SK-N-SH (cell line): ENCODE results near the gene MAN2A1. TPM values are rescaled to one million over a fixed set of nuclear protein-coding genes. Genes with fewer than 3 reads are reported as not detected.
A peak's percentile ranks its signal among the peaks of the same experiment; 100 is the strongest.

ENCODE experiments used
- CTCF ChIA-PET: fragments of 300-600, 350-600 bp; formaldehyde crosslinking; extraction: SDS; loops from one replicate; lab custom pipeline; 2021; lab: Yijun Ruan, JAX
- POLR2A ChIA-PET: fragments of 350-600 bp; sonication (Branson Sonifier 250); formaldehyde crosslinking; extraction: SDS; loops from one replicate; lab custom pipeline; 2020; ENCODE audit warnings: antibody characterized with exemption, inconsistent platforms; lab: Yijun Ruan, JAX
- DNase-seq: peaks from one replicate; pipeline ENCODE4 v3.0.0; 2012
- H2AFZ ChIP-seq: fragments of 200-600 bp; sonication (generic); 2 replicates; pipeline ENCODE4 v1.8.1; 2016; ENCODE audit warnings: antibody characterized with exemption, mild to moderate bottlenecking, low read depth
- H3F3A ChIP-seq: fragments of 200-600 bp; sonication (generic); replicated peaks from 2 replicates; pipeline ENCODE3; 2016; ENCODE audit warnings: antibody characterized with exemption, mild to moderate bottlenecking; ENCODE audit not compliant: insufficient read depth
- H3K27ac ChIP-seq, 2 experiments: fragments of 200-500 bp in 1 of 2; fragments of 200-600 bp in 1 of 2; sonication (Bioruptor generic) in 1 of 2; sonication (generic), shearing (Covaris generic) in 1 of 2; 2 replicates each; pipeline versions ENCODE4 v1.5.1 to v1.6.1; 2014 to 2016; ENCODE audit warnings: low read depth in 2 of 2, inconsistent platforms in 1 of 2, low read length in 1 of 2, mild to moderate bottlenecking in 1 of 2, mixed read lengths in 1 of 2
- H3K27me3 ChIP-seq: fragments of 200-600 bp; sonication (generic), shearing (Covaris generic); 2 replicates; pipeline ENCODE4 v1.6.1; 2016; ENCODE audit warnings: mixed run types; ENCODE audit not compliant: insufficient read depth
- H3K36me3 ChIP-seq, 2 experiments: fragments of 200-500 bp in 1 of 2; fragments of 200-600 bp in 1 of 2; sonication (Bioruptor generic) in 1 of 2; sonication (generic) in 1 of 2; replicated peaks in 1 of 2; 2 replicates each; pipeline versions ENCODE3 to v1.5.1; 2014 to 2016; ENCODE audit warnings: low read length in 1 of 2, mild to moderate bottlenecking in 1 of 2; ENCODE audit not compliant: insufficient read depth in 2 of 2, control insufficient read depth in 1 of 2
- H3K4me1 ChIP-seq, 2 experiments: fragments of 200-500 bp in 1 of 2; fragments of 200-600 bp in 1 of 2; sonication (Bioruptor generic) in 1 of 2; sonication (generic), shearing (Covaris generic) in 1 of 2; 2 replicates each; pipeline versions ENCODE4 v1.5.1 to v1.6.1; 2014 to 2016; ENCODE audit warnings: low read depth in 1 of 2, low read length in 1 of 2, mixed run types in 1 of 2; ENCODE audit not compliant: insufficient read depth in 2 of 2, control insufficient read depth in 1 of 2
- H3K4me2 ChIP-seq: fragments of 200-600 bp; sonication (generic), shearing (Covaris generic); 2 replicates; pipeline ENCODE4 v1.6.1; 2017; ENCODE audit warnings: mixed run types
- H3K4me3 ChIP-seq, 2 experiments: fragments of 200-500 bp in 1 of 2; fragments of 200-600 bp in 1 of 2; sonication (Bioruptor generic) in 1 of 2; sonication (generic), shearing (Covaris generic) in 1 of 2; 2 replicates each; pipeline versions ENCODE4 v1.5.1 to v1.8.1; 2014 to 2016; ENCODE audit warnings: low read depth in 2 of 2, inconsistent platforms in 1 of 2, low read length in 1 of 2, mild to moderate bottlenecking in 1 of 2, mixed read lengths in 1 of 2, moderate library complexity in 1 of 2
- H3K79me2 ChIP-seq: fragments of 200-600 bp; sonication (generic); 2 replicates; pipeline ENCODE4 v1.8.1; 2017; ENCODE audit warnings: mild to moderate bottlenecking; ENCODE audit not compliant: insufficient read depth
- H3K9ac ChIP-seq: fragments of 200-600 bp; sonication (generic); 2 replicates; pipeline ENCODE4 v1.6.1; 2017; ENCODE audit warnings: mixed run types
- H3K9me2 ChIP-seq: fragments of 200-600 bp; sonication (generic); 2 replicates; pipeline ENCODE4 v1.6.1; 2017; ENCODE audit warnings: mixed run types
- H3K9me3 ChIP-seq: fragments of 200-600 bp; sonication (generic); 2 replicates; pipeline ENCODE4 v1.6.1; 2017; ENCODE audit warnings: mixed run types, mild to moderate bottlenecking, moderate library complexity
- H4K20me1 ChIP-seq: fragments of 200-600 bp; sonication (generic); 2 replicates; pipeline ENCODE4 v1.6.1; 2017; ENCODE audit warnings: mild to moderate bottlenecking, mixed run types; ENCODE audit not compliant: insufficient read depth
- CHD2 ChIP-seq: fragments of 150-350 bp; IDR thresholded peaks from 2 replicates; pipeline ENCODE4 v1.6.1; 2018; ENCODE audit warnings: low read length; ENCODE audit not compliant: partially characterized antibody
- EP300 ChIP-seq, 2 experiments: IDR thresholded peaks; 2 replicates each; pipeline versions ENCODE4 v1.4.0 to v1.6.1; 2012; ENCODE audit warnings: borderline replicate concordance in 1 of 2, low read depth in 1 of 2, low read length in 1 of 2
- EZH2phosphoT487 ChIP-seq: fragments of 200-600 bp; sonication (generic); IDR thresholded peaks from 2 replicates; pipeline ENCODE4 v1.6.1; 2017; ENCODE audit warnings: low read depth, mixed run types, mild to moderate bottlenecking, antibody characterized with exemption, moderate library complexity, borderline replicate concordance
- FOSL2 ChIP-seq: IDR thresholded peaks from 2 replicates; pipeline ENCODE4 v1.4.0; 2012; ENCODE audit warnings: low read depth, mild to moderate bottlenecking, moderate library complexity, borderline replicate concordance
- FOXJ3 ChIP-seq: sonication (generic); formaldehyde crosslinking; IDR thresholded peaks from 2 replicates; pipeline ENCODE4 v1.5.1; 2020; ENCODE audit warnings: mild to moderate bottlenecking, missing genetic modification reagents
- FOXM1 ChIP-seq: IDR thresholded peaks from 2 replicates; pipeline ENCODE4 v1.4.0; 2012; ENCODE audit warnings: low read depth, mild to moderate bottlenecking
- JUND ChIP-seq: IDR thresholded peaks from 2 replicates; pipeline ENCODE4 v1.4.0; 2012
- MAX ChIP-seq: IDR thresholded peaks from 2 replicates; pipeline ENCODE4 v1.4.0; 2012; ENCODE audit warnings: low read depth
- MXI1 ChIP-seq: IDR thresholded peaks from 2 replicates; pipeline ENCODE4 v1.6.1; 2012; ENCODE audit warnings: mild to moderate bottlenecking, low read depth, low read length, improper control_type of control experiment
- NFIC ChIP-seq: IDR thresholded peaks from 2 replicates; pipeline ENCODE4 v1.4.0; 2012; ENCODE audit warnings: borderline replicate concordance
- PBX3 ChIP-seq: IDR thresholded peaks from 2 replicates; pipeline ENCODE4; 2012
- POLR2AphosphoS5 ChIP-seq: IDR thresholded peaks from 2 replicates; pipeline ENCODE4 v1.6.1; 2012; ENCODE audit warnings: low read depth, low read length
- RCOR1 ChIP-seq: fragments of 150-350 bp; IDR thresholded peaks from 2 replicates; pipeline ENCODE4 v1.6.1; 2017; ENCODE audit warnings: antibody characterized with exemption, low read length
- RXRA ChIP-seq: IDR thresholded peaks from 2 replicates; pipeline ENCODE4 v1.4.0; 2012; ENCODE audit warnings: low read depth, mild to moderate bottlenecking, borderline replicate concordance
- SIN3A ChIP-seq: IDR thresholded peaks from 2 replicates; pipeline ENCODE4 v1.6.1; 2012; ENCODE audit warnings: low read depth, mild to moderate bottlenecking, low read length, moderate library complexity, borderline replicate concordance
- TAF1 ChIP-seq: IDR thresholded peaks from 2 replicates; pipeline ENCODE4 v1.6.1; 2012; ENCODE audit warnings: low read depth, mild to moderate bottlenecking, low read length, moderate library complexity, borderline replicate concordance
- TCF12 ChIP-seq: IDR thresholded peaks from 2 replicates; pipeline ENCODE4 v1.4.0; 2012
- TEAD4 ChIP-seq: IDR thresholded peaks from 2 replicates; pipeline ENCODE4 v1.4.0; 2012; ENCODE audit warnings: mild to moderate bottlenecking, borderline replicate concordance; ENCODE audit not compliant: insufficient read depth
- USF1 ChIP-seq: IDR thresholded peaks from 2 replicates; pipeline ENCODE4 v1.4.0; 2012; ENCODE audit warnings: low read depth, borderline replicate concordance
- ZBTB33 ChIP-seq: IDR thresholded peaks from 2 replicates; pipeline ENCODE4 v1.4.0; 2012; ENCODE audit warnings: low read depth, borderline replicate concordance
- WGBS: methylation state at CpG from one replicate; pipeline ENCODE4 v1.1.6; 2017; ENCODE audit warnings: low lambda C conversion rate; 5-methylcytosine and 5-hydroxymethylcytosine counted together
- polyA plus RNA-seq, 3 experiments: library from polyadenylated mRNA; depleted of rRNA; stranded (reverse); fragments of >200 nt; gene quantifications; 2 replicates each; pipeline ENCODE4 v1.2.3, GENCODE V29; 2012

The MAN2A1 gene
- polyA plus RNA-seq, 1 of the 3 experiments (the other 2 are of a cell fraction), result 19.7 TPM

GRCh38 chr5:109859537-109859936 is 169.8 kb downstream of the MAN2A1 start (continued):
- no peak for TF ChIP-seq USF1
- TF ChIP-seq RCOR1, result no peak
- no peak for TF ChIP-seq CHD2
- TF ChIP-seq MXI1, result no peak

- H3K9me2 ChIP-seq, result no peaks in the 10 kb centered on the region
- no peaks in the 10 kb centered on the region for H3K9me3 ChIP-seq
- H3K27me3 ChIP-seq, result no peaks in the 10 kb centered on the region
- TF ChIP-seq JUND (no peak), TCF12 (no peak)
- H3K4me1 ChIP-seq, result peaks cover 2 to 34% of the 10 kb centered on the region in 2 experiments
- no peak overlapping the region for H3K4me2 ChIP-seq
- H3K79me2 ChIP-seq, result no peaks in the 10 kb centered on the region
- H3F3A ChIP-seq, result peaks cover 29% of the 10 kb centered on the region
- peaks cover 24 to 29% of the 10 kb centered on the region in 2 experiments for H3K36me3 ChIP-seq
- DNase-seq, result no peak
- no peak overlapping the region for H3K4me3 ChIP-seq
- no peak overlapping the region for H3K9ac ChIP-seq
- no peak overlapping the region for H2AFZ ChIP-seq
- CTCF ChIA-PET, result no interaction called here
- WGBS, result 98% methylated on average over 2 of the region's 2 CpGs
- POLR2A ChIA-PET, result no interaction called here
- no peaks in the 10 kb centered on the region for H4K20me1 ChIP-seq
- no peak overlapping the region for H3K27ac ChIP-seq
Observed at GRCh38 chr5:109862301-109862700, 172.6 kb downstream of the MAN2A1 start.

- WGBS, result 11% methylated on average over 1 of the region's 1 CpG
- POLR2A ChIA-PET, result no interaction called here
- peak overlapping the region; percentile 50 to 90; a peak in 3 of 4 replicates for H3K27ac ChIP-seq
Observed at GRCh38 chr5:109863752-109864151, 174.0 kb downstream of the MAN2A1 start.

More at GRCh38 chr5:109863752-109864151, 174.0 kb downstream of the MAN2A1 start:
- no peak for DNase-seq
- H3K9ac ChIP-seq, result no peak overlapping the region
- peaks cover 2 to 34% of the 10 kb centered on the region in 2 experiments for H3K4me1 ChIP-seq
- peaks cover 19 to 21% of the 10 kb centered on the region in 2 experiments for H3K36me3 ChIP-seq
- H3K9me2 ChIP-seq, result no peaks in the 10 kb centered on the region
- H3K79me2 ChIP-seq, result no peaks in the 10 kb centered on the region
- no peaks in the 10 kb centered on the region for H3K27me3 ChIP-seq
- no peak overlapping the region for H3K4me2 ChIP-seq
- no peak overlapping the region for H3K4me3 ChIP-seq
- TF ChIP-seq PBX3 (peak; percentile 89), TEAD4 (peak; percentile 74), ZBTB33 (0 out of 2 replicates have a peak, but pooled peaks have one; percentile 24), TCF12 (peak; percentile 94), RXRA (peak; percentile 77; the same call in 1 of the 2 replicates), NFIC (peak; percentile 87; the same call in 1 of the 2 replicates), TAF1 (no peak), SIN3A (no peak), MAX (peak; percentile 14; the same call in 1 of the 2 replicates), JUND (peak; percentile 75), POLR2AphosphoS5 (peak; percentile 47; the same call in 1 of the 2 replicates), FOSL2 (peak; percentile 70), FOXJ3 (no peak), USF1 (peak; percentile 55; the same call in 1 of the 2 replicates), EZH2phosphoT487 (no peak), FOXM1 (0 out of 2 replicates have a peak, but pooled peaks have one; percentile 35), EP300 (IDR thresholded peaks at IDR 0.05; ENCODE audit: borderline replicate concordance in 1 of 2, low read depth in 1 of 2, low read length in 1 of 2) (peak; percentile 61 to 80; a peak in 2 of 4 replicates)
- H4K20me1 ChIP-seq, result no peaks in the 10 kb centered on the region
- no peak overlapping the region for H2AFZ ChIP-seq
- CTCF ChIA-PET, result interaction anchor here (1.0 kb wide), 1 partner anchor 175 kb away, joined by 3 read pairs; no protein-coding TSS in a partner anchor
- H3K9me3 ChIP-seq, result no peaks in the 10 kb centered on the region
- H3F3A ChIP-seq, result peaks cover 29% of the 10 kb centered on the region
